ENCODE results near the gene PAF1. TPM values are rescaled to one million over a fixed set of nuclear protein-coding genes. Genes with fewer than 3 reads are reported as not detected.

The PAF1 gene
- total and polyA plus RNA-seq, 2 of the 13 experiments (the other 11 are each of a cell fraction or from before 2014, with no cell fraction given): 30.2 to 31.1 TPM

- TF ChIP-seq IRF1 (CRISPR knock-in tag; IDR thresholded peaks at IDR 0.05; ENCODE audit: low read depth): no peak
- TF ChIP-seq ZNF670 (CRISPR knock-in tag; IDR thresholded peaks at IDR 0.05; ENCODE audit: borderline replicate concordance): no peak
- TF ChIP-seq ZNF709 (CRISPR knock-in tag; IDR thresholded peaks at IDR 0.05): no peak
- TF ChIP-seq BORCS8-MEF2B (CRISPR knock-in tag; IDR thresholded peaks at IDR 0.05): no peak
- TF ChIP-seq REPIN1 (CRISPR knock-in tag; IDR thresholded peaks at IDR 0.05; ENCODE audit: borderline replicate concordance, low read depth): no peak
- TF ChIP-seq U2AF2 (IDR thresholded peaks at IDR 0.05; ENCODE audit: low read depth, low read length): no peak
- TF ChIP-seq POGK (CRISPR knock-in tag; conservative IDR thresholded peaks at IDR 0.05): no peak
- peak; percentile 20; the same call in 1 of the 2 replicates for TF ChIP-seq SRY (CRISPR knock-in tag; IDR thresholded peaks at IDR 0.05)
- peak; percentile 9; the same call in 1 of the 2 replicates for TF ChIP-seq SAP130 (CRISPR knock-in tag; IDR thresholded peaks at IDR 0.05; ENCODE audit: low read depth)
- peak; percentile 81 for TF ChIP-seq MEIS1 (CRISPR knock-in tag; IDR thresholded peaks at IDR 0.05; ENCODE audit: borderline replicate concordance)
- peak; percentile 73 for TF ChIP-seq PTBP1 (IDR thresholded peaks at IDR 0.05; ENCODE audit: low read depth, low read length, poor library complexity, severe bottlenecking)
- TF ChIP-seq ZNF879 (CRISPR knock-in tag; IDR thresholded peaks at IDR 0.05): no peak
- TF ChIP-seq ZSCAN12 (CRISPR knock-in tag; IDR thresholded peaks at IDR 0.05): no peak
- no peak for TF ChIP-seq FLYWCH1 (CRISPR knock-in tag; IDR thresholded peaks at IDR 0.05)
- no peak for TF ChIP-seq HNRNPUL1 (IDR thresholded peaks at IDR 0.05; ENCODE audit: low read depth, low read length)
- no peak for TF ChIP-seq ZBTB25 (CRISPR knock-in tag; IDR thresholded peaks at IDR 0.05)
- no peak for TF ChIP-seq ATF7 (IDR thresholded peaks at IDR 0.05)
- no peak for TF ChIP-seq ATF7 (CRISPR knock-in tag; IDR thresholded peaks at IDR 0.05)
- TF ChIP-seq ZKSCAN1 (IDR thresholded peaks at IDR 0.05; ENCODE audit: low read length): no peak
- no peak for TF ChIP-seq KDM6A (CRISPR knock-in tag; IDR thresholded peaks at IDR 0.05; ENCODE audit: low read depth)
- no peak for TF ChIP-seq MATR3 (CRISPR knock-in tag; IDR thresholded peaks at IDR 0.05)
- no peak for TF ChIP-seq CBX5 (CRISPR knock-in tag; IDR thresholded peaks at IDR 0.05; ENCODE audit: borderline replicate concordance)
- no peak for TF ChIP-seq ZNF253 (CRISPR knock-in tag; IDR thresholded peaks at IDR 0.05; ENCODE audit: borderline replicate concordance)
- TF ChIP-seq SP4 (CRISPR knock-in tag; IDR thresholded peaks at IDR 0.05): no peak
- TF ChIP-seq PHF8 (CRISPR knock-in tag; IDR thresholded peaks at IDR 0.05): no peak
- TF ChIP-seq ATF1 (CRISPR knock-in tag; IDR thresholded peaks at IDR 0.05): no peak
- TF ChIP-seq GATA4 (IDR thresholded peaks at IDR 0.05; ENCODE audit: borderline replicate concordance, low read depth): no peak
- TF ChIP-seq ZNF589 (CRISPR knock-in tag; conservative IDR thresholded peaks at IDR 0.05): no peak
- TF ChIP-seq NFE2 (CRISPR knock-in tag; IDR thresholded peaks at IDR 0.05): no peak
- no peak for TF ChIP-seq DDIT3 (CRISPR knock-in tag; IDR thresholded peaks at IDR 0.05)
- TF ChIP-seq PAWR (CRISPR knock-in tag; IDR thresholded peaks at IDR 0.05; ENCODE audit: borderline replicate concordance): no peak
These were observed 7.5 kb upstream of the PAF1 start (continued) for GRCh38 chr19:39398297-39398864.

Measured in HepG2 (cell line).